Endometrial microvascular endothelial cells (primary cell): ENCODE measurements around the gene UGT1A1. TPM values are rescaled to one million over a fixed set of nuclear protein-coding genes. Genes with fewer than 3 reads are reported as not detected.

Source experiments
- in situ Hi-C: cut with HindIII; loops from 2 replicates; pipeline ENCODE4 v1.10.0; 2017; ENCODE audit warnings: low sequenced_read_pairs, low pct_unique_long_range_greater_than_20kb; ENCODE audit errors: inconsistent ontology term
- total RNA-seq: library from RNA; depleted of rRNA; stranded (reverse); fragments of >200 nt; gene quantifications from one replicate; pipeline ENCODE4 v1.2.3, GENCODE V29; 2015; ENCODE audit errors: inconsistent ontology term

The UGT1A1 gene
- total RNA-seq, 1 donor from 2014 or later = not detected

DNA sequence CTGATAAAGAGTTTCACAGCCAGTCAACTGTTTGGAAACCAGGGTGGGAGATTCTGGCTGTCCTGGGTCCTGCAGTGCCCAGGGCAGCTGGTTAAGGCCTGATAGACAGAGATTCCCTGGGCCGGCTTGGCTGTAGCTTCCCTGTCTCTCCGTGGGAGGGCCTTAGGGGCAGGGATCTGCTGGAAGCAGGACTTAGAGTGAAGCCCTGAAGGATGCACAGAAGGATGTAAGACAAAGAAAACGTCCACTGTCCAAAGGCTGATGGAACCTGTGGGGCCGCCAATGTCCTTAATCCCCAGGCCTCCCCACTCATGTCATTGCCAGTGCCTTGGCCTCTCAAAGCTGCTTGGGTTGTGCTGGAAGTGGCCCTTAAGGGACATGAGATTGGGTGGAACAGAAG, 51.0 kb downstream of the UGT1A1 start:
- in situ Hi-C loops = no loop called here

DNA sequence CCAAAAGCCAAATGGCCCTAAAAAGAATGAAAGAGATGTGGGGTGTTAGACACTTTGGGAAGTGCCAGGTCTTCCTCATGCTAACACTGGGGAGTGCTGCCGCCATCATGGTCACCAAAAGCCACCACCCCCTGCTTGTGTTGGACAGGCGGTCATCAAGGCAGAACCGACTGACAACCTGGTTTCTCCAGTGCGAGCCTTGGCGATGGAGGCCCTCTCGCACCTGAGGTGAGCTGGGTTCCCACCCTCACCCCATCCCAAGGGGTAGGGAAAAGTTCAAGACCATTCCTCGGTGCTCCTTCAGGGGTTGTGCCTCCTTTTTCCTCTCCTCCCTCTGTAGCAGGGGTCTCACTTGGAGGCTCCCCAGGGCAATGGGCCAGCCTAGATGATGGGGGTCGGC, 51.7 kb downstream of the UGT1A1 start:
- in situ Hi-C loops = no loop called here

DNA sequence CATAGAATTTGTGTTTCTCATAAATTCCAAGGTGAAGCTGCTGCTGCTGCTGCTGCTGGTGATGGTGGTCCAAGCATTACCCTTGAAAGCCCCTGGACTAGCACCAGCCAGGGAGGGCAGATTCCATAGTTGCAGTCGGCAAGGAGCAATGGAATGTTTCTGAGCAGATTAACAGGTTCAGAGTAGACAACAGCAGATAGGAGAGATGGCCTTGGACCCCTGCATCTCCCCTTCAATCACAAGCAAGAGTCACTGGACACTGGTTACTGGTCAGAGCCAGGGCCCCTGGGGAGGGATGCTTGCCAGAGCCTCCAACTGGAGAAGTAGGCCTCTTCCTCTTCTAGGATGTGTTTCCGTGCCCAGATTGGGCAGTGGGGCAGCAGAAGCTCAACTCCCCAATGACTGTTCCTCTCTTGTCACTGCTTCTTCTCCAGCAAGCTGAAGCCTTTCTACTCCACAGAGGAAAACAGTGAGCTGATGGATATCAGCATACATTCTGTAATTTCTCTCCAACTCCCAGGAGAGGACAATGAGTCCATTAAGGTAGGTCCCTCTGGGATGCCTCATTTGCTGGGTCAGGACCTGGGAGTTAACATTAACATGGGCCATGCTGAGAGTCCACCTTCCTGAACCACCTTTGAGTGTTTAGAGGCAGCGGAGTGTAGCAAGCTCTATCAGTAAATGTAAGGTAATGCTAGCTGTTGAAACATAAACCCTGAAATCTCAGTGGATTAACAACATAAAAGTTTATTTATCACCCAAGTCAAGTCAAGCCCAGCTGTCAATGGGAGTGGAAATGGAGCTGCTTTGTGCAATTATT, 53.4 kb downstream of the UGT1A1 start:
- in situ Hi-C loops = no loop called here

DNA sequence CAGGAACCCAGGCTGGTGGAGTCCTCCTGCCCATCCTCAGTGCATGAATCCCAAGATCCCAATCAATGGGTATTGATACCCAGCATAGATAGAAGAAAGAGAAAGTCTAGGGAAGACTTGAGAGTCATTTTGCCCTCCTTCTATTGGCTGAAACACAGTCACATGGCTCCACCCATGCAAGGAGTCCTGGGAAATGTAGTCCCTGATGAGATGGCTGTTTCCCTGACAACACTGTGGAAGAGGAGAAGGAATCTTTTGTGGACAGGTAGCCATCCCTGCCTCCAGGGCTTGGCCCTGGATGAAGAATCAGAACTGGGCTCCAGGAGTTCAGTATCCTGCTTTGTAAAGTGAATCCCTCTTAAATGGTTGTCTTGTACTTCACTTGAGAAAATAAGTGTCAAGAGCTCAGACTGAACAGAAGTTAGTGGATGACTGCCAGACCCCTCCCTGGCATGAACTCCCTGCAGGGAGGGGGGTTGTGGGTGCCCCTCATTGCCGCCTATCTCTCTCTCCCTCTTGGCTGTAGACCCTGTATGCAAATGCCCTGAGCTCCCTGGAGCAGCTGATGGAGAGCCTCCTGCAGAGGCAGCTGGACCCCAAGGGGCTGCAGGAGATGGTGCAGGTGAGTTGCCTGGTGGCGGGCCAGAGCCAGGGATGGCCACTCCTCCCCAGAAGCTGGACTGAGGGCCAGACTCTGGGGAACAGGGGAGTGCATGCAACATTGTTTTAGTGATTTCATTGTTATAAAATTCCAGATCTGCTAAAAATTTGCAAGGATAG, 54.2 kb downstream of the UGT1A1 start:
- in situ Hi-C loops = no loop called here

DNA sequence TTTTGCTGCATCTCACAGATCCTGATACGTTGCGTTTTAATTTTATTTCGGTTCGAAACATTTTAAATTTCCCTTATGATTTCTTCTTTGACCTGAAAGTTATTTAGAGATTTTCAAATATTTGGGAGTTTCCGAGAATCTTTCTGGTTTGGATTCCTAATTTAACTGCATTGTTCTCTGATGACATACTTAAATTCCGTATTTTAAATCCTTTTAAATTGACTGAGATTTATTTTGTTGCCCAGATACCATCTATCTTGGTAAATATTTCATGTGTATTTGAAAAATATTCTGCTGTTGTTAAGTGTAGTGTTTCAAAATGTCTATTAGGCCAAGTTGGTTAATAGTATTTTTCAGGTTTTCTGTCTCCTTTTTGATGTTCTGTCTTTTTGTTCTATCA, 55.8 kb downstream of the UGT1A1 start:
- in situ Hi-C loops = no loop called here

DNA sequence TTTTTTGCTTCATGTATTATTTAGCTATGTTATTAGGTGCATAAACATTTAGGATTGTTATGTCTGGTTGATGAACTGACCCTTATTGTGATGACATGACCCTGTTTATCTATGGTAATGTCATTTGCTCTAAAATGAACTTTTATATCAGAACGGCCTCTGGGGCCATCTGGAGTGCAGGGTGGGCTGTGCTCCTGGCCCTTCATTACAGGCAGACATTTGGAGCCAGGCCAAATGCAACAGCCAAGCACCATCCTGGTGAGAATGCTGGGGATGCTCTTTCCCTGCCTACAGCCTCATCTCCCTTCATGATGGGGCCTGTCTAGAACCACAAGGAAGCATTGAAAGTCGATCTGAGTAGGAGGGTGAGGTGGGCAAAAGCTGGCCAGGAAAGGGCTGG, 56.3 kb downstream of the UGT1A1 start:
- in situ Hi-C loops = no loop called here

DNA sequence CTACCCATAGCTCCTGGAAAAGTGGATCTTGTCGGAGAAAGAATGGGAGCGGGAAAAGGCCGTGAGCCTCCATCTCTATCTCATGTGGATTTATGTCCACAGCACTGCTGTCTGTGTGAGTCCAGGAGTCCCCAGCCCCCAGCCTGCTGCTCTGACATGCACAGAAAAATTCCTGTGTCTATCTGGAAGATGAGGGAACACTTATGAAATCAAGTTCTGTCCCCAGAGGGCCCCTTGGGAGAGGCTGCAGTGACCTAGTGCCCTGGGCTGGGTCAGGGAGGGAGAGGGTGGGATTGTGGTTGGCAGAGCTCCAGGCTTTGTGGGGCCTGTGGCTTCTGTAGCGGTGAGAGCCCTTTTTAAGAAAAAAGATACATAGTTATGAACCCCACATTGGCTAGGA, 56.7 kb downstream of the UGT1A1 start:
- in situ Hi-C loops = no loop called here

DNA sequence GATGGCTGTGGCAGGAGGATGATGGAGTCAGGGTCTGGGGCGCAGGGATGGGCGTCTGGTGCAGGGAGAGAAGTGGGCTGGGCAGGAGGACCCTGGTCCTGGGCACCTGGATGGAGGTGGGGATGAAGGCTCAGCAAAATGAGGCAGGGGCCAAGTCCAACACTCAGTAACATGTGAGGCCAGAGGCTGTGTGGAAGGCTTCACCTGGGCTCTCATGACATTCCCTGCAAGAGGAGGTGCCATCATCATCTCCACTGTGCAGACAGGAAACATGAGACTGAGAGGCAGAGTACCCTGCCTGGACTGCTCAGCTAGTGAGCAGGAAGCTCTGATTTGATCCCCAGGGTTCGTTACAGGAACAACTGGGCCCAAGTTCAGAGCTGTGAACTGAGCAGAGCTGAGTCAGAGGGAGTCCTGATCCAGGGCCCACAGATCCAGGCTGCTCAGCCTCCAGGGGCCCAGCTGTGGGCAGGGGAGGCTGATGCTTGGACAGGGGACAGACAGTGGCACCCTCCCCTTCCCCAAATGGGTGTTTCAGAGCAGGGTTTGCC, 57.4 kb downstream of the UGT1A1 start:
- in situ Hi-C loops = no loop called here

DNA sequence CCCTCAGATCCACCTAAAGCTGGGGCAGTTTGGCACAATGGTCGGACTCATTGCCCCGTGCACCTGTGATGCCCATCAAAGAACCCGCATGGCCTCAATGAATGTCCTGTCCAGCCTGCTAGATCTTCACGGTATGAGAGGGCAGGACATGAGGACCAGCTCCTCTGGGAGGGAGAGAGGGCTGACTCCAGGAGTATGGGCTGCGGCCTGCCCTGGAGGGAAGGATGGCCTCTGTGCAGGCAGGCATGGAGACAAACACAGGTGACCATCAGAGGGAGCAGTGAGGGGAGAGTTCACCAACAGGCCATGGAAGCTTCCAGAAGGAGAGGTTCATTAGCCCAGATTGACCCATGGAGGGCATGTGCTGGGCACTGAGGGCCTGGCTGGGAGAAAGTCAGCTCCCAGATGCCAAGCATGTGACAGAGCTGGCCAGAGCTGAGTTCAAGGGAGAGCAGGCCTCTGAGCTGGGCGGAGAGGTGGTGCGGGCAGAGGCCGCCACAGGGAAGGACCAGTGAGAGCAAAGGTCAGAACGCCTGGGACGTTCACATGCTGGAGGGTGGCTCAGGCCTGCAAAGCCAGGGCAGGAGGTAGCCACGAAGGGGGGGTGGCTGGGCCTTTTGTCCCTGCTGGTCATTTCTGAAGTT, 58.0 kb downstream of the UGT1A1 start:
- in situ Hi-C loops = no loop called here

DNA sequence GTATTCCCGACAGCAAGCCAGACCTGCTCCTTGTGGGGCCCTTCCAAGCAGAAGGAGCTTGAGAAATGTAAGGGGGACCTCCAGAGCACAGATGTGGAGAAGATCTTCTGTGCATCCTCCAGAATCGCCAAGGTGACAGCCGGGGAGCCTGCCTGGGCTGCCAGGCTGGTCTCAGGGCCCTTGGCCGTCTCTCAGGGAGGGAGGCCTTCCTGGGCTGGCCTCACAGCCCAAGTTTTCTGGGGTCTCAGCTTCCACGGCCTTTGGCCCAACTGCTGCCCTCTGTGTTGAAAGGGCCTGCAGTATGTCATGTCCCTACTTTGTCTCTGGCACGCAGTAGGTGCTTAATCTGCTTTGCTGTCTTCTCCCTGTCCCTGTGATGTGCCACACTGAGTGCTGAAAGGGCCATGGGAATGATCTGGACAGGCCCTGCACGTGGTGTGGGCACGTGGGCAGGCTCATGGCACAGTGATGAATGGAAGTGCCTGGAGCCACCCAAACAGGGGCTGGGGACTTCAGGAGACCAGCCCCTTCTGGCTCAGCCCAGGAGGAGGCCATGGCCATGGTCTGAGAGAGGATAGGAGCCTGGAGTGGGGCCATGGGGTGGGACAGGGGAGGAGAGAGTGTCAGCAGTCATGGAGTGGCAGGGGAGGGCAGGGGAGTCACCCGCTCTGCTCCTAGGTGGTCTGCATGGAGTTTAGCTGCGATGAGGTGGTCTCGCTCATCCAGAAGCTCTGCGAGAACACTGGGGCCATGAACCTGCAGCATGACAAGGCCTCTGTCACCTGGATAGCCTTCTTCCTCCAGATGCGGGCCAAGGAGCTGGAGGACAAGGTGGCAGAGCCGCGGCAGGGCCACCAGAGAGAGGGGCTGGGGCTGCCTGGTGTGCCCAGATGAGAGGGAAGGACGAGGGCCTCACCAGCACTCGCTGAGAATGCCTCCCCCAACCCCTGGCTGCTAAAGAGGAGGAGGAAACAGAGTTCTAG, 58.9 kb downstream of the UGT1A1 start:
- in situ Hi-C loops = no loop called here

DNA sequence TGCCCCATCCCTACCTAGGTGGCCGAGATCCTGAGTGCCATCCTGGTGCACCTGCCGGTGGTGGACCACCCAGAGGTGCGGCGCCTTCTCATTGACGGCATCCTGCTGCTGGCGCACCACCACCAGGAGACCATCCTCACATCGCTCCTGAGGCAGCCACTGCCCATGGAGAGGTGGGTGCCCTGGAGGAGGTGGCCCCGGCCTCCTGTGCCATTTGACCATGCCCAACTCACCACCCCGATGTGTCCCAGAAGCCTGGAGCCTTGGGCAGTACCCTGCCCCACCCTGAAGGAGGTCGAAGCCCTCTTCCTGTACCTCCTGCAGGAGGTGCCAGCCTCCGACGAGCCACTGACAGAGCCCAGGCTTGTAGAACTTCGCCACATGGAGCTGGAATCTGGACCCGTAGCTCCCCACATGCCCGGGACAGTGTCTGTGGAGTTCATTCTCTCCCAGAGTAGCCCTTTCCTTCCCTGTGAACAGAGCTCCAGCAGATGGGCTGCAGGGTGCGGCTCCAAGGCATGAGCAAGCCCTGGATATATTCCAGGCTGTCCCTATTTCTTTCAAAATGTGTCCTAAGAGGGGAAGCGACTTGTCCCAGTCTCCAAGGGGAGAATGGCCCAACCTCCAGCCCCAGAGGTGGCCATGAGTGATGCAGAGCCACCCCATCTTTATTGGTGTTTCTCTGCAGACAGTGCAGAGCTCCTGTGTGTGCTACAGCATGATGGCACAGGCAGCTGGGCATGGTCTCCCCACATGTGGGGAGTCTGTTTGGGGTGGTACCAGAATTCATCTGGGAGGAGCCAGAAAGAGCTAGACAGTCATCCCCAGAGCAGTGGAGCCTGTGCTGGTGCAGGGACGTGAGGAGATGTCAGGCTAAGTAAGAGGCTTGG, 60.1 kb downstream of the UGT1A1 start:
- in situ Hi-C loops = no loop called here

DNA sequence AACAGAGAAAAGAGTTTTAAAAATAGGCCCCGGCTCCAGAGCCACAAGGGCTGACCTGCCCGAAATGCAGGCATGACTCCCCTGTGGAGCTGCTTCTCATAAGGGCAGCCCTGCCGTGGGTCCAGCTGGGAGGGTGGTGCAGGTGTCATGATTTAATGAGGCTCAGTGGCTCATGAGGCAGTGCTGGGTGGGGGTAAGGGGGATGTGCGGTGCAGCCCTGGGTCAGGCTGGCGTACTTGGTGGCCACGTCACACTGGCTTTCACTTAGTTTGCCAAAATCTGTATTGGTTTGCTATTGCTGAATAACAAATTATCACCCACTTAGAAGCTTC, 60.7 kb downstream of the UGT1A1 start:
- in situ Hi-C loops = no loop called here

DNA sequence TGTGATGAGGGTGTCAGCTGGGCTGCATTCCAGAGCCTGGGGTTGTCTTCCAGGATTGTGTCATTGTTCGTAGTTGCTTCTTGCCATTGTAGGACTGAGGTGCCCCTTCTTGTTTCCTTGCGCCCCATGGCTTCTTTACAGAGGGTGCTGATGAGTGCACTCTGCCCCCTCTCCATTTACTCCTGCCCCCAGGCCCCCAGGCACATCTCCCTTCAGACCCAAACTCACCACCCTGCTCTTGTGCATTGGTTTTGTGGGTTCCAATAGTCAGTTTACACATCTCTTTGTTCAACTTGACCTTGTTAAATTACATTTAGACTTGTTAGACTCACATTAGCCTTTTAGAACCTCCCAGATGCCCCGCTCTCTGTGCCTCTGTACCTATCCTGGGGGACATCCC, 61.1 kb downstream of the UGT1A1 start:
- in situ Hi-C loops = no loop called here

DNA sequence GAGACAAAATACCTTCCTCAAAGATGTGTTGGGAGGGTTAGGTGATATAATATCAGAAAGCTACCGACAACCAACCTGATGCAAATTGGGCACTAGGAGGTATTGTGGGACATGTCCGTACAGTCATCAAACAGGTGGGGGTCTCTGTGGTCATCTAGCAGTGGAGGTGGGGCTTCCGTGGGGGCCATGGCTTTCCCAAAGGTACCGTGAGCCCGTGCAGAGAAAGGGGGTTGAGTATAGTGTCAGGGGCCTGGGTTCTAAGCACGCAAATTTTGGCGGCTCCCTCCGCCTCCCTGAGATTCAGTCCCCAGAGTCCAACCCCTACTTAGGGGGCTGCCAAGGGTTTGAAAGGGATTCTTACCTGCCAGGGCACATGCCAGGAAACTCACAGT, 61.6 kb downstream of the UGT1A1 start:
- in situ Hi-C loops = no loop called here

DNA sequence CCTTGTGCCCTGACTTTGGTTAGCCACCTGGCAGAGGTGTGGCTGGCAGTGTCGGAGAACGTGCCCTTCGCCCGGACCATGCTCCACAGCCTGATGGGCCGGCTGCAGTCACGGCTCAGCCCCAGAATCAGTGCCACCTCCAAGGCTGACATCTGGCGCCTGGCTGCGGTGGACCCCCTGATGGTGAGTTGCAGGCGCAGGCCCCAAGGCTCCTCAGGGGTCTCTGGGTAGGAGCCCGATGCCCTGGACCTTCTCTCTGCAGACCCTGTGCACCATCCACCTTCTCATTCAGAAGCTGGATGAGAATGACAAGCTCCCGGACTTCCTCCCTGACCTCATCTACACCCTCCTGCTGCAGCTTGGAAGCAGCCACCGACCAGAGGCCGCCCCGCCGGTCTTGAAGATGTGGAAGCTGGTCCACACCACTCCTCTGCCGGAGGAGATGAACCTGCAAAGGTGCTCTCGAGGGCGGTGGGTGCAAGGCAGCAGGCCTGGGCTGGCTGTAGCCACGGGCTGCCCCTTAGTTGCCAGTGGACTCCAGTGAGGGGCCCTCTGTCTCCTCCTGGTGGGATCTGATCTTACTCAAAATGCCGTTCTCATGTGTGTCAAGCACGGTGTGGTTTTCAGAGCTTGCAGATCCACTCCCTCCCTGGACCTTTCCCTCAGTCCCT, 62.2 kb downstream of the UGT1A1 start:
- in situ Hi-C loops = no loop called here
